HepG2 (cell line): Measurements from ENCODE around the gene AQP11. TPM values are rescaled to one million over a fixed set of nuclear protein-coding genes. Genes with fewer than 3 reads are reported as not detected.

Source experiments
- FOXP1 ChIP-seq, 2 experiments: fragments of 450-650 bp in 1 of 2; IDR thresholded peaks; 2 replicates each; pipeline ENCODE4 v1.6.1; 2017 to 2018; ENCODE audit warnings: antibody characterized with exemption in 1 of 2
- HDAC2 ChIP-seq: sonication (generic); formaldehyde crosslinking; IDR thresholded peaks from 2 replicates; pipeline ENCODE4 v1.4.0; 2020; ENCODE audit warnings: missing genetic modification reagents
- HMG20B ChIP-seq: conservative IDR thresholded peaks from 2 replicates; pipeline ENCODE4 v1.6.1; 2016; ENCODE audit warnings: missing genetic modification reagents, missing compliant biosample characterization
- MXI1 ChIP-seq: IDR thresholded peaks from 3 replicates; pipeline ENCODE4 v1.6.1; 2012; ENCODE audit warnings: low read depth, low read length, inconsistent platforms, borderline replicate concordance
- NFE2L1 ChIP-seq: sonication (generic); formaldehyde crosslinking; IDR thresholded peaks from 2 replicates; pipeline ENCODE4 v1.4.0; 2020; ENCODE audit warnings: missing genetic modification reagents, mild to moderate bottlenecking, borderline replicate concordance
- NRL ChIP-seq: sonication (generic); formaldehyde crosslinking; IDR thresholded peaks from 2 replicates; pipeline ENCODE4 v1.5.0; 2020; ENCODE audit warnings: missing genetic modification reagents, mild to moderate bottlenecking, moderate library complexity, borderline replicate concordance
- SP1 ChIP-seq, 2 experiments: fragments of 450-650 bp in 1 of 2; sonication (generic) in 1 of 2; formaldehyde crosslinking in 1 of 2; IDR thresholded peaks; 2 replicates each; pipeline versions ENCODE4 v1.4.0 to v1.6.1; 2016 to 2020; ENCODE audit warnings: missing genetic modification reagents in 1 of 2
- ZFX ChIP-seq: sonication (generic); formaldehyde crosslinking; IDR thresholded peaks from 2 replicates; pipeline ENCODE4 v1.4.0; 2020; ENCODE audit warnings: mild to moderate bottlenecking, low read depth, missing genetic modification reagents, moderate library complexity
- ZFYVE20 ChIP-seq: sonication (generic); formaldehyde crosslinking; IDR thresholded peaks from 2 replicates; pipeline ENCODE4 v1.8.0; 2023; ENCODE audit warnings: low read depth, mild to moderate bottlenecking, moderate library complexity, missing genetic modification reagents, borderline replicate concordance
- ZNF367 ChIP-seq: sonication (generic); formaldehyde crosslinking; IDR thresholded peaks from 2 replicates; pipeline ENCODE4 v1.4.0; 2020; ENCODE audit warnings: missing genetic modification reagents, borderline replicate concordance
- ZNF615 ChIP-seq: sonication (generic); formaldehyde crosslinking; IDR thresholded peaks from 2 replicates; pipeline ENCODE4 v1.5.0; 2020; ENCODE audit warnings: mild to moderate bottlenecking, missing genetic modification reagents, borderline replicate concordance
- ZSCAN9 ChIP-seq: IDR thresholded peaks from 2 replicates; pipeline ENCODE4 v1.6.1; 2016; ENCODE audit warnings: borderline replicate concordance
- polyA plus RNA-seq, 8 experiments: library from polyadenylated mRNA; depleted of rRNA in 3 of 8; stranded (reverse) in 7 of 8; unstranded in 1 of 8; fragments of >200 nt; fragmentation: Illumina TruSeq in 4 of 8; extraction: Trizol in 4 of 8; gene quantifications; 2 replicates each; pipeline versions ENCODE4 v1.2.1 to v1.2.3, GENCODE V29; 2011 to 2016; ENCODE audit warnings: low read depth in 4 of 8, missing spikeins in 1 of 8, mixed read lengths in 1 of 8; ENCODE audit not compliant: insufficient read depth in 1 of 8
- total RNA-seq, 5 experiments: library from RNA; depleted of rRNA; stranded (reverse); fragments of >200 nt; fragmentation: Illumina TruSeq; extraction: Trizol; gene quantifications; 2 replicates each; pipeline ENCODE4 v1.2.3, GENCODE V29; 2016; ENCODE audit warnings: low read depth in 1 of 5
- TF ChIP-seq, protein P1 (sequence below): sonication (generic); formaldehyde crosslinking; IDR thresholded peaks from 2 replicates; pipeline ENCODE4 v1.9.0; 2021; ENCODE audit warnings: mild to moderate bottlenecking, missing genetic modification reagents
- TF ChIP-seq, protein P2 (sequence below): sonication (generic); formaldehyde crosslinking; conservative IDR thresholded peaks from 2 replicates; pipeline ENCODE4 v1.5.0; 2020; ENCODE audit warnings: missing genetic modification reagents
- TF ChIP-seq, protein P3 (sequence below): sonication (generic); formaldehyde crosslinking; IDR thresholded peaks from 2 replicates; pipeline ENCODE4 v1.4.0; 2020; ENCODE audit warnings: missing genetic modification reagents

The AQP11 gene
- total and polyA plus RNA-seq, 2 of the 13 experiments (the other 11 are each of a cell fraction or from before 2014, with no cell fraction given) = 10.4 to 15.3 TPM

DNA sequence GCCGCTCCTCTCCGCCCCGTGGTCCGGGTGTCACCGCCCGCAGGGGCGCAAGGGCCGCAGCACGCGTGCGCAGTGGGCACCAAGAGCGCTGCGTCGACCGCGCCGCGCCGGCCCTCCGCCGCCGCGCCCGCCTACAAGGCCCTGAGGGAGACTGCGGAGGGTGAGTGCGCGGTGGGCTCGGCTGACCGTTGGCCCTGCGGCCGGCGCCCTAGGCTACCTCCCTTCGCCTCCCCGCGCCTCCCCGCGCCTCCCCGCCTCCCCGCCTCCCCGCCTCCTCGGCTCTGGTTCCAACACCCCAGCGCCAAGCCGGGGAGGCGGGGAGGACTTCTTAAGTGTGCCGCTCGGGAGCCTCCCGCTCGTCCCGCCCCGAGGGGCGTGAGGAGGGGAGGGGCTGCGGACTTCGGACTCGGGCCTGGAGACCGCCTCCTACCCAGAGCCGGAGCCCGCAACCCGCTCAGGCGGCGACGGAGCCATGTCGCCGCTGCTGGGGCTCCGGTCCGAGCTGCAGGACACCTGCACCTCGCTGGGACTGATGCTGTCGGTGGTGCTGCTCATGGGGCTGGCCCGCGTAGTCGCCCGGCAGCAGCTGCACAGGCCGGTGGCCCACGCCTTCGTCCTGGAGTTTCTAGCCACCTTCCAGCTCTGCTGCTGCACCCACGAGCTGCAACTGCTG lies at the start of gene AQP11 (continued):
- TF ChIP-seq ZSCAN9 (CRISPR knock-in tag) = no peak; the same call in 1 of the 2 replicates
- TF ChIP-seq MXI1 = peak; percentile 46; the same call in 1 of the 3 replicates
- TF ChIP-seq SP1 (IDR thresholded peaks at IDR 0.05) = no peak
- TF ChIP-seq SP1 (CRISPR knock-in tag; IDR thresholded peaks at IDR 0.05) = peak; percentile 77
- TF ChIP-seq ZFYVE20 = no peak
- TF ChIP-seq ZNF615 = no peak; the same call in 1 of the 2 replicates
- no peak for TF ChIP-seq FOXP1 (IDR thresholded peaks at IDR 0.05)
- TF ChIP-seq FOXP1 (CRISPR knock-in tag; IDR thresholded peaks at IDR 0.05) = 0 out of 2 replicates have a peak, but pooled peaks have one; percentile 44
- 0 out of 2 replicates have a peak, but pooled peaks have one; percentile 30 for TF ChIP-seq HMG20B (CRISPR knock-in tag)
- no peak for TF ChIP-seq NFE2L1 (CRISPR knock-in tag)
- TF ChIP-seq ZFX = peak; percentile 94
- TF ChIP-seq HDAC2 (CRISPR knock-in tag) = no peak; the same call in 1 of the 2 replicates
- TF ChIP-seq, protein P1, sequence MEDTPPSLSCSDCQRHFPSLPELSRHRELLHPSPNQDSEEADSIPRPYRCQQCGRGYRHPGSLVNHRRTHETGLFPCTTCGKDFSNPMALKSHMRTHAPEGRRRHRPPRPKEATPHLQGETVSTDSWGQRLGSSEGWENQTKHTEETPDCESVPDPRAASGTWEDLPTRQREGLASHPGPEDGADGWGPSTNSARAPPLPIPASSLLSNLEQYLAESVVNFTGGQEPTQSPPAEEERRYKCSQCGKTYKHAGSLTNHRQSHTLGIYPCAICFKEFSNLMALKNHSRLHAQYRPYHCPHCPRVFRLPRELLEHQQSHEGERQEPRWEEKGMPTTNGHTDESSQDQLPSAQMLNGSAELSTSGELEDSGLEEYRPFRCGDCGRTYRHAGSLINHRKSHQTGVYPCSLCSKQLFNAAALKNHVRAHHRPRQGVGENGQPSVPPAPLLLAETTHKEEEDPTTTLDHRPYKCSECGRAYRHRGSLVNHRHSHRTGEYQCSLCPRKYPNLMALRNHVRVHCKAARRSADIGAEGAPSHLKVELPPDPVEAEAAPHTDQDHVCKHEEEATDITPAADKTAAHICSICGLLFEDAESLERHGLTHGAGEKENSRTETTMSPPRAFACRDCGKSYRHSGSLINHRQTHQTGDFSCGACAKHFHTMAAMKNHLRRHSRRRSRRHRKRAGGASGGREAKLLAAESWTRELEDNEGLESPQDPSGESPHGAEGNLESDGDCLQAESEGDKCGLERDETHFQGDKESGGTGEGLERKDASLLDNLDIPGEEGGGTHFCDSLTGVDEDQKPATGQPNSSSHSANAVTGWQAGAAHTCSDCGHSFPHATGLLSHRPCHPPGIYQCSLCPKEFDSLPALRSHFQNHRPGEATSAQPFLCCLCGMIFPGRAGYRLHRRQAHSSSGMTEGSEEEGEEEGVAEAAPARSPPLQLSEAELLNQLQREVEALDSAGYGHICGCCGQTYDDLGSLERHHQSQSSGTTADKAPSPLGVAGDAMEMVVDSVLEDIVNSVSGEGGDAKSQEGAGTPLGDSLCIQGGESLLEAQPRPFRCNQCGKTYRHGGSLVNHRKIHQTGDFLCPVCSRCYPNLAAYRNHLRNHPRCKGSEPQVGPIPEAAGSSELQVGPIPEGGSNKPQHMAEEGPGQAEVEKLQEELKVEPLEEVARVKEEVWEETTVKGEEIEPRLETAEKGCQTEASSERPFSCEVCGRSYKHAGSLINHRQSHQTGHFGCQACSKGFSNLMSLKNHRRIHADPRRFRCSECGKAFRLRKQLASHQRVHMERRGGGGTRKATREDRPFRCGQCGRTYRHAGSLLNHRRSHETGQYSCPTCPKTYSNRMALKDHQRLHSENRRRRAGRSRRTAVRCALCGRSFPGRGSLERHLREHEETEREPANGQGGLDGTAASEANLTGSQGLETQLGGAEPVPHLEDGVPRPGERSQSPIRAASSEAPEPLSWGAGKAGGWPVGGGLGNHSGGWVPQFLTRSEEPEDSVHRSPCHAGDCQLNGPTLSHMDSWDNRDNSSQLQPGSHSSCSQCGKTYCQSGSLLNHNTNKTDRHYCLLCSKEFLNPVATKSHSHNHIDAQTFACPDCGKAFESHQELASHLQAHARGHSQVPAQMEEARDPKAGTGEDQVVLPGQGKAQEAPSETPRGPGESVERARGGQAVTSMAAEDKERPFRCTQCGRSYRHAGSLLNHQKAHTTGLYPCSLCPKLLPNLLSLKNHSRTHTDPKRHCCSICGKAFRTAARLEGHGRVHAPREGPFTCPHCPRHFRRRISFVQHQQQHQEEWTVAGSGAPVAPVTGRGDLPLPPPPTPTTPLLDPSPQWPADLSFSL (CRISPR knock-in tag) = no peak
- TF ChIP-seq, protein P2, sequence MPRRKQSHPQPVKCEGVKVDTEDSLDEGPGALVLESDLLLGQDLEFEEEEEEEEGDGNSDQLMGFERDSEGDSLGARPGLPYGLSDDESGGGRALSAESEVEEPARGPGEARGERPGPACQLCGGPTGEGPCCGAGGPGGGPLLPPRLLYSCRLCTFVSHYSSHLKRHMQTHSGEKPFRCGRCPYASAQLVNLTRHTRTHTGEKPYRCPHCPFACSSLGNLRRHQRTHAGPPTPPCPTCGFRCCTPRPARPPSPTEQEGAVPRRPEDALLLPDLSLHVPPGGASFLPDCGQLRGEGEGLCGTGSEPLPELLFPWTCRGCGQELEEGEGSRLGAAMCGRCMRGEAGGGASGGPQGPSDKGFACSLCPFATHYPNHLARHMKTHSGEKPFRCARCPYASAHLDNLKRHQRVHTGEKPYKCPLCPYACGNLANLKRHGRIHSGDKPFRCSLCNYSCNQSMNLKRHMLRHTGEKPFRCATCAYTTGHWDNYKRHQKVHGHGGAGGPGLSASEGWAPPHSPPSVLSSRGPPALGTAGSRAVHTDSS (CRISPR knock-in tag) = no peak
- no peak; the same call in 1 of the 2 replicates for TF ChIP-seq ZNF367 (CRISPR knock-in tag)
- TF ChIP-seq NRL (CRISPR knock-in tag) = peak; percentile 92
- TF ChIP-seq, protein P3, sequence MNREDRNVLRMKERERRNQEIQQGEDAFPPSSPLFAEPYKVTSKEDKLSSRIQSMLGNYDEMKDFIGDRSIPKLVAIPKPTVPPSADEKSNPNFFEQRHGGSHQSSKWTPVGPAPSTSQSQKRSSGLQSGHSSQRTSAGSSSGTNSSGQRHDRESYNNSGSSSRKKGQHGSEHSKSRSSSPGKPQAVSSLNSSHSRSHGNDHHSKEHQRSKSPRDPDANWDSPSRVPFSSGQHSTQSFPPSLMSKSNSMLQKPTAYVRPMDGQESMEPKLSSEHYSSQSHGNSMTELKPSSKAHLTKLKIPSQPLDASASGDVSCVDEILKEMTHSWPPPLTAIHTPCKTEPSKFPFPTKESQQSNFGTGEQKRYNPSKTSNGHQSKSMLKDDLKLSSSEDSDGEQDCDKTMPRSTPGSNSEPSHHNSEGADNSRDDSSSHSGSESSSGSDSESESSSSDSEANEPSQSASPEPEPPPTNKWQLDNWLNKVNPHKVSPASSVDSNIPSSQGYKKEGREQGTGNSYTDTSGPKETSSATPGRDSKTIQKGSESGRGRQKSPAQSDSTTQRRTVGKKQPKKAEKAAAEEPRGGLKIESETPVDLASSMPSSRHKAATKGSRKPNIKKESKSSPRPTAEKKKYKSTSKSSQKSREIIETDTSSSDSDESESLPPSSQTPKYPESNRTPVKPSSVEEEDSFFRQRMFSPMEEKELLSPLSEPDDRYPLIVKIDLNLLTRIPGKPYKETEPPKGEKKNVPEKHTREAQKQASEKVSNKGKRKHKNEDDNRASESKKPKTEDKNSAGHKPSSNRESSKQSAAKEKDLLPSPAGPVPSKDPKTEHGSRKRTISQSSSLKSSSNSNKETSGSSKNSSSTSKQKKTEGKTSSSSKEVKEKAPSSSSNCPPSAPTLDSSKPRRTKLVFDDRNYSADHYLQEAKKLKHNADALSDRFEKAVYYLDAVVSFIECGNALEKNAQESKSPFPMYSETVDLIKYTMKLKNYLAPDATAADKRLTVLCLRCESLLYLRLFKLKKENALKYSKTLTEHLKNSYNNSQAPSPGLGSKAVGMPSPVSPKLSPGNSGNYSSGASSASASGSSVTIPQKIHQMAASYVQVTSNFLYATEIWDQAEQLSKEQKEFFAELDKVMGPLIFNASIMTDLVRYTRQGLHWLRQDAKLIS = no peak; the same call in 1 of the 2 replicates
